Measurements from ENCODE around the gene ABI3.
"Not testable (repeated sequence)": the region's sequence is repeated elsewhere in the genome, so short reads cannot be mapped to it uniquely, and the experiment has no call there.

ABI3 gene

DNA sequence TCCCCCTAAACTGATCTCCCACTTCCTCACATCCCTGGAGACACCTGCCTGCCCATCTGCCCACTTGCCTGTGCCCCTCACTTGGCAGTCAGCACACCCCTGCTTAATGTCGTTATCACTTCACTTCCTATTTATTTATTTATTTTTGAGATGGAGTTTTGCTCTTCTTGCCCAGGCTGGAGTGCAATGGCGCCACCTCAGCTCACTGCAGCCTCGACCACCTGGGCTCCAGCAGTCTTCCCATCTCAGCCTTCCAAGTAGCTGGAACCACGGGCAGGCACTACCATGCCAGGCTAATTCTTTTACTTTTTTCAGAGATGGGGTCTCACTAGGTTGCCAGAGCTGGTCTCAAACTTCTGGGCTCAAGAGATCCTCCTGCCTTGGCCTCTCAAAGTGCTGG, 43.6 kb downstream of the ABI3 start:
- no peak for ATAC-seq

DNA sequence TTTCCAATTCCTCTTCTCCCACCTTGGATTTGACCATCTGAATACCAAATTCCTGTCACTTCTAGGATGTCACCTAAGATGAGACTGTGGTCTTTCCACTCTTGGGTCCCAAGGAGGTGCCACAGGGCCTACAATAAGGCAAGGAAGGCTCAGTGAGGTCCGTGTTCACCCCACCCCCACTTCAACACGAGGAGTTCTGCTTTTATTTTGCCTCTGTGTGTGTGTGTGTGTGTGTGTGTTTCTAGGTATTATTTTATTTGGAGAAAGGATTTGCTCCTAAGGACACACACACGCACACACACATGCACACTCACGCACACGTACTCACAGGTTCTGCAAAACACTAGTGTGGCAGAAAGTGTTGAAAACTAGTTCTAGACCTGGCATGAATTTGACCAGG, 44.6 kb downstream of the ABI3 start:
- no peak for ATAC-seq

DNA sequence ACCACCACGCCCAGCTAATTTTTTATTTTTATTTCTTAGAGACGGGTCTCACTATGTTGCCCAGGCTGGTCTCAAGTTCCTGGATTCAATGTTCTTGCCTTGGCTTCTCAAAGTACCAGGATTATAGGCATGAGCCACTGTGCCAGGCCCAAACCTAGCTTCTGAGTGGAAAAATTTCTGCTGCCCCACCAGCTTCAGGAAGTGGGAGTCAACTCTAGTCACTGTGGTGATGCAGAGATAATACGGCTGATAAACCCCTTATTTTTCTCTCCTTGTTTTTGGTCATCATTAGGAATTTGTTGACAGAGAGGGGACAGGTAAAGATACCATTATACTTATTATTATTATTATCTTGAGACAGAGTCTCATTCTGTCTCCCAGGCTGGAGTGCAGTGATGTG, 47.9 kb downstream of the ABI3 start:
- ATAC-seq: no peak

DNA sequence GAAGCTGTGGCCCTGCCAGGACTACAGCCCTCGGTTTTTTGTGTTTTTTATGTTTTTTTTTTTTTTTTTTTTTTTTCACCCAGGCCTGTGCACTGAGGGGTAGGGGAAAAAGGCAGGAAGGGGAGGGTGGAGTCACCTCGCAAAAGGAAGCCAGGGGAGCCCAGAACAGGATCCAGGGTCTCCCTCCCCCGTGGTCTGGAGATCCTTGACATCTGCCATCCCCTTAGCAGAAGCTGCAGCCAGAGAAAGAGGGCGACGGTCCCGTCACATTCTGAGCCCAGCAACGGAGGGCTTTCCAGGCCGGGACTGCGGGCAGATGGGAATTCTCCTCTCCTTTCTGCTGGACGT, 49.1 kb downstream of the ABI3 start:
- no peak for ATAC-seq

DNA sequence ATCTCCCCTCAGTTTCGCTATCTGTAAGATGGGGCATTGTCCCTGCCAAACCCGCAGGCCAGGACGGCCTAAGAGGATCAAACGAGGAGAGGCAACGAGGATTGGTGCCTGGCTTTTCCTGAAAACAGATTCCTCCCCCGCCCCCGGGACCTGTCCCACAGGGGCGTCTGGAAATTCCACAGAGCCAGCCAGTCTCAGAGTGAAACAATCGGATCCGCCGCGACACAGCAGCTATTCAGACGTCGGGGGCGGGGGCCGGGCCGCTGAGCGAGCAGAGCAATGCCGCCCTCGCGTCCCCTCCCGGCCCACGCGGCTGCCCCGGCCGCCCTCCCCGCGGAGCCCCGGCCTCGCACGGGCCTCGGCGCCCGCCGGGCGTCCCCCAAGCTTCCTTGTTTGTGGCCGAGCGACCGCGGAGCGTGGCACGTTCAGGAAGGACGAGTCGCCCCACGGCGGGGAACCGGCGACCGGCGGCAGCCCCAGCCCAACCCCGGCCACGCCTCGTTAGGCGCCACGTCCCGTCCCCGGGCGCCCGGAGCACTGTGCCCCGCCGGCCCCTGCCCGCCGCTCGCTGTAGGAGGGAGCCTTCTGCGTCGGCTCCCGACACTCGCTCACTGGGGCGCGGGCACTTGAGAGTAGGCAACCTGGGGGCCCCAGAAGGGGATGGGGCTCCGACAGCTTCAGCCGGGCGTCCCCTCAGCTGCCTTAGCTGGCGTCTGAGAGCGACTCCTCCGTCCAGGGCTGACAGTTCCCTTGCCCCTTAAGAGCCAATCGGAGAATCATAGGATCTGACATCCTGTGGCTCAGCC, 49.7 kb downstream of the ABI3 start:
- peak; percentile 76 to 90 for ATAC-seq

DNA sequence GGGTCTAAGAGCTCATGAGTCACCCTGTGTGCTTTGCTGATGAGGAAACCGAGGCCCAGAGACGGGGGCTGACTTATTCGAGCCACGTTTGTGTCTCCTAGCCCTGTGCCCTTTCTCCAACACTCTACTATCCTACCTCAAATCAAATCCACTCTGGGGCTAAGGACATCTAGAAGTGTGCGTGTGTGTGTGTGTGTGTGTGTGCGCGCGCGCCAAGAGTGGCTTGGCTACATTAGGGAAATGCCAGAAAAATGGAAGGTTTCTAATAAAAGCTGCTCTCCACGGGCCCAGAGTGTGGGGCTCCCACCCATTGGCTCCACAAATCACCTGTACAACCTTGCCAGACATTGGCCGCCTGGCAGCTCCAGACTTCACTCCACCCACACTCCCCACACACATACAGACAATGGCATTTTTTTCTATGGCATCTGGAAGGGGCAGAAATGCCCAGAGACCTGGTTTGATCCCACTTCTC, 50.3 kb downstream of the ABI3 start:
- ATAC-seq: peak; percentile 10 to 84

DNA sequence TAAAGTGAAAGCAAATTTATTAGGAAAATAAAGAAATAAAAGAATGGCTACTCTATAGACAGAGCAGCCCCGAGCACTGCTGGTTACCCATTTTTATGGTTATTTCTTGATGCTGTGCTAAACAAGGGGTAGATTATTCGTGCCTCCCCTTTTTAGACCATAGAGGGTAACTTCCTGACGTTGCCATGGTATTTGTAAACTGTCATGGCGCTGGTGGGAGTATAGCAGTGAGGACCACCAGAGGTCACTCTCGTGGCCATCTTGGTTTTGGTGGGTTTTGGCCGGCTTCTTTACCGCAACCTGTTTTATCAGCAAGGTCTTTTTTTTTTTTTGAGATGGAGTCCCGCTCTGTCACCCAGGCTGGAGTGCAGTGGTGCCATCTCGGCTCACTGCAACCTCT, 51.0 kb downstream of the ABI3 start:
- not testable (repeated sequence) for ATAC-seq

DNA sequence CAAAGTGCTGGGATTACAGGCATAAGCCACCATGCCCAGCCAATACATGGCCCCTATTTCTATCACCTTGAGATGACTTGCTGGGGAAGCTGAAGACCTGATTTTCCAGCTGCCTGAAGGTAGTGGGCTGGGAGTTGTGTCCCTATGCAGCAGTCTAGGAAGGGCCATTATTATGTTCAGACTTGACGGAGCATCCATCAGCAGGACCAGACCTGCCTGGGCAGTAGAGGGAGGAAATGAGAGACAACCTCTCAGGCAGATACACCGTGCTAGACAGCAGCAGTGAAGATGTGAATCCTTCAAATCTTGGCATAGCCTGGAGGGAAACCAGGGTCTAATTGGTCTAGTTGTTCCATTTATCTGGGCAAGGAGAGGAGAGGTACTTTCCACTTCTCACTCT, 55.7 kb downstream of the ABI3 start:
- no peak for ATAC-seq

DNA sequence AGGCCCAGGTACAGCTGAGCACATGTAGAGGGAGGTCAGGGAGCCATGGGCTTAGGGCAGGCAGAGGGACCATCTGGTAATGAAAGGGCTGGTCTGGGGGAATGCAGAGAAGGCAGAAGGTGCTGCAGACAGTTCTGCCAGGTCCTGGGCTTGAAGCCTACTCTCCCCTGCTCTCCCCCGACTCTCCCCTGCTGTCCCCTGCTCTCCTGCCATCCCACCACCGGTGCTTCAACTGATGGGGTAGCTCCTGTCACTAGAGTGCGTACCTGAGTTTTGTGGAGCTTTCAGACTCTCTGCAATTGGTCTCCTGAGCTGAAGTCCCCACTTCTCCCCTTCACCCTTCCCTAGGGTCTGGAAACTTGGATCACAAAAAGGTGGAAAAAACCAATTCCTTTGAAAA, 57.4 kb downstream of the ABI3 start:
- no peak for ATAC-seq

DNA sequence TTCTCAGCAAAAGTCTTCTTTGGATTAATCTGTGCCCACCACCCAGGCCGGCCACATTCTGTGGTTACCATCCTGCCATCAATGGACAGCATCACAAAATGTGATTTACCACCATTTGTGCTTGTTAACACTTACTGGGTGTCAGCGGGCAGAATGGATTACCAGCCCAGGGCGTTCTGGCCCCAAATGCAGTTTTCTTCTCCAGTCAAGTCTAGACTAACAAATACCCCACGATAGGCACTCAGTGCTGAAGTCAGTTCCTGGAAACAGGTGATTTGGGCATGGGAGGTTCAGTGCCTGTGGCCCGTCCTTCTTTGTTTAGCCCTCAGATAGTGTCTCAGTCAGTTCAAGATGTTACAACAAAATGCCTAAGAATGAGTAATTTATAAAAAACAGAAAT, 58.8 kb downstream of the ABI3 start:
- no peak for ATAC-seq

All from activated CD4-positive, CD25-positive, alpha-beta regulatory T cell treated with anti-CD3 and anti-CD28 coated beads, Interleukin-2, amount 50 U/mL, for 24 hours (primary cell).